ACC112 (cell line): ENCODE data around the gene ANKAR.
A peak's percentile ranks its signal among the peaks of the same experiment; 100 is the strongest.
"Not testable (repeated sequence)": the region's sequence is repeated elsewhere in the genome, so short reads cannot be mapped to it uniquely, and the experiment has no call there.

ENCODE experiments used
- H2AFZ ChIP-seq: fragments of 200-600 bp; sonication (generic); one replicate; pipeline ENCODE4 v1.6.0; 2017; ENCODE audit warnings: antibody characterized with exemption, low read length; ENCODE audit not compliant: unreplicated experiment
- H3K27ac ChIP-seq: fragments of 200-600 bp; sonication (generic); 2 replicates; pipeline ENCODE4 v1.5.1; 2014; ENCODE audit warnings: low read depth, mild to moderate bottlenecking, antibody characterized with exemption, low read length, moderate library complexity
- H3K27me3 ChIP-seq: fragments of 200-600 bp; sonication (generic); 2 replicates; pipeline ENCODE4 v1.6.1; 2014; ENCODE audit warnings: mild to moderate bottlenecking, antibody characterized with exemption, low read length, moderate library complexity, mixed read lengths; ENCODE audit not compliant: insufficient read depth
- H3K36me3 ChIP-seq: fragments of 200-600 bp; sonication (generic); 2 replicates; pipeline ENCODE4 v1.6.1; 2016; ENCODE audit warnings: mild to moderate bottlenecking, antibody characterized with exemption, low read length, moderate library complexity, mixed read lengths; ENCODE audit not compliant: insufficient read depth
- H3K4me1 ChIP-seq: fragments of 200-600 bp; sonication (generic); one replicate; pipeline ENCODE4 v1.6.1; 2016; ENCODE audit warnings: low read length, mixed read lengths; ENCODE audit not compliant: insufficient read depth, unreplicated experiment, control insufficient read depth
- H3K4me3 ChIP-seq: fragments of 200-600 bp; sonication (generic); 2 replicates; pipeline ENCODE4 v1.5.1; 2014; ENCODE audit warnings: mild to moderate bottlenecking, low read depth, low read length
- H3K79me2 ChIP-seq: fragments of 200-600 bp; sonication (generic); one replicate; pipeline ENCODE4 v1.6.0; 2016; ENCODE audit warnings: low read length; ENCODE audit not compliant: control insufficient read depth, unreplicated experiment, insufficient read depth

Gene ANKAR

DNA sequence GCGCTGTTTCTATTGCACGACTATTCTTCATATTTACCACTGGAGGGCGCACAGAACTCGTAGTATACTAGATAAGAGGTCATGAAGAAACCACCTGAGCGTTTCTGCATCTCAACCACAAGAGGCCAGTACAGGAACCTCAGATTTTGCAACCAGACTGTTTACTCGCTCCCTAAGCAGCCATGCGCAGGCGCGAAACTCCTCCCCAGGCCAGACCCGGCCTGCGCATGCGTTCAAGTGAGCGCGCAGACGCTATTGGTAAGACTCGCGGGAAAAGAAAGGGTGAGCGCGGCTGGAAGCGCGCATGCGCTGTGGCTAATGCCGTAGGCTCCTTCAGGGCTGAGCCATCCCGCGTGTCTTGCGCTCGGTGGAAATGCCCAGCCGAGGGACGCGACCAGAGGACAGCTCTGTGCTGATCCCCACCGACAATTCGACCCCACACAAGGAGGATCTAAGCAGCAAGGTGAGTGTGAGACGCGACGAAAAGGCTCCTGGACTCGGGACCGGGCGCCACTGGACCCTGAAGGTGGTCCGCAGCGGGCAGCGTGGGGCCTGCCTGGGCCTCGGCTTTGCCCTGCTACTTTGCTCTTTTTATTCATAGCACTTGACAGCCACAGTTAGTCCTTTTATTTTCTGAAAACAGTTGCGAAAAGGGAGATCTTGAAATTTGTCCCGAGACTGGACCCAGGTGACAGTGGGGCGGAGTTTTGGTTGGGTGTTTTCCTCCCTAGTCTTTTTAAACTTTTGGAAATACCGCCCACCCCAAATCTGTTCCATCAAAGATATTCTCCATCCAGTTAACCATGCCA, 13.1 kb upstream of the ANKAR start, which contains the start of gene ASNSD1:
Gene ASNSD1, plus strand, starts transcription at position 312 of the 809 bp plus-strand sequence. CDS start 4,674 bp downstream, outside the sequence.
- peak within 1 kb of the TSS; percentile 92 for H3K4me3 ChIP-seq
- no peak within 1 kb of the TSS for H3K27ac ChIP-seq
- peaks cover 13% of the 10 kb centered on the region for H3K4me1 ChIP-seq
- peaks cover 8% of the 10 kb centered on the region; the same call in 1 of the 2 replicates for H3K36me3 ChIP-seq
- peaks cover 32% of the 10 kb centered on the region for H3K79me2 ChIP-seq
- H2AFZ ChIP-seq: peak within 1 kb of the TSS; percentile 95
- no peaks in the 10 kb centered on the region for H3K27me3 ChIP-seq

- Histone ChIP-seq H3K4me1 (peaks cover 13% of the 10 kb centered on the region), H3K36me3 (peaks cover 14% of the 10 kb centered on the region), H3K79me2 (peaks cover 33% of the 10 kb centered on the region), H3K27ac (no peak overlapping the region), H3K27me3 (no peaks in the 10 kb centered on the region), H3K4me3 (peak overlapping the region; percentile 92), H2AFZ (no peak overlapping the region)
Observed at GRCh38 chr2:189661957-189662321, 12.5 kb upstream of the ANKAR start.

GRCh38 chr2:189662669-189663226, 11.7 kb upstream of the ANKAR start:
- H3K4me1 ChIP-seq: peaks cover 13% of the 10 kb centered on the region

GRCh38 chr2:189663319-189663718, 11.2 kb upstream of the ANKAR start:
- 0 out of 2 replicates have a peak overlapping the region, but pooled peaks have one; percentile 18 for H3K4me3 ChIP-seq
- H3K27me3 ChIP-seq, H2AFZ ChIP-seq, H3K27ac ChIP-seq: not testable (repeated sequence)
- peaks cover 33% of the 10 kb centered on the region for H3K79me2 ChIP-seq
- H3K4me1 ChIP-seq: peaks cover 13% of the 10 kb centered on the region
- peaks cover 26% of the 10 kb centered on the region for H3K36me3 ChIP-seq

More at GRCh38 chr2:189662669-189663226, 11.7 kb upstream of the ANKAR start:
- Histone ChIP-seq H3K4me3 (peak overlapping the region; percentile 92), H3K27me3 (no peaks in the 10 kb centered on the region), H3K36me3 (peaks cover 22% of the 10 kb centered on the region), H3K27ac (no peak overlapping the region), H3K79me2 (peaks cover 33% of the 10 kb centered on the region), H2AFZ (no peak overlapping the region)

DNA sequence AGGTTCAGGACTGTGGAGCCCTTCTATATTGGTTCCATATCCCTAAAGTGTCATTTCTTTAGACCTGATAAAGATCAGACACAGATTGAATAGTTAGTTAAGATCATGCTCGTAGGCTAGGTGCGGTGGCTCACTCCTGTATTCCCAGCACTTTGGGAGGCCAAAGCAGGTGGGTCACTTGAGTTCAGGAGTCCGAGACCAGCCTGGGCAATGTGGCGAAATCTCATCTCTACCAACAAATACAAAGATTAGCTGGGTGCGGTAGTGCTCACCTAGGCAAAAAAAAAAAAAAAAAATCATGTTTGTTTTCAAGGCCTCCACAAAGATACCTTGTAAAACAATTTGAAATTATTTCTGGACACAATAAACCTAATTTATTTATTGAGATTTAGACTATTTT, 4.6 kb upstream of the ANKAR start:
- Histone ChIP-seq H3K36me3 (peaks cover 38% of the 10 kb centered on the region), H3K4me3 (no peak overlapping the region), H3K4me1 (peaks cover 8% of the 10 kb centered on the region), H2AFZ (no peak overlapping the region), H3K27me3 (no peaks in the 10 kb centered on the region), H3K79me2 (peaks cover 2% of the 10 kb centered on the region), H3K27ac (no peak overlapping the region)

- H3K27ac ChIP-seq: peak overlapping the region; percentile 78; the same call in 1 of the 2 replicates
- H3K4me3 ChIP-seq: peak overlapping the region; percentile 93
- peaks cover 12% of the 10 kb centered on the region for H3K36me3 ChIP-seq
- H3K4me1 ChIP-seq: peaks cover 18% of the 10 kb centered on the region
- H2AFZ ChIP-seq: peak overlapping the region; percentile 6
- H3K79me2 ChIP-seq: peaks cover 10% of the 10 kb centered on the region
- no peaks in the 10 kb centered on the region for H3K27me3 ChIP-seq
Observed at GRCh38 chr2:189673661-189674373, 653 bp upstream of the ANKAR start.

DNA sequence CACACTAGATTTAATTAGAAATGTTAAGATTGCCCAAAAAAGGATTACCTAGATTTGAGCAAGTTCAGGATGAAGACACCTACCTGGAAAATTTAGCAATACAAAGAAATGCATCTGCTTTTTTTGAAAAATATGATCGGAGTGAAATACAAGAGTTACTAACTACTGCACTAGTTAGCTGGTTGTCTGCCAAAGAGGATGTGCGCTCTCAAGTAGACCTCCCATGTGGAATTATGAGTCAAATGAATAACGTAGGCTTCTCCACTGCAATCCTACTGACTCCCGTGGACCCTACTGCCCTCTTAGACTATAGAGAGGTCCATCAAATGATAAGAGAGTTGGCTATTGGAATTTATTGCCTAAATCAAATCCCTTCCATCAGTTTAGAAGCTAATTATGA, 2.0 kb downstream of the ANKAR start:
- Histone ChIP-seq H3K27ac (no peak overlapping the region), H3K4me1 (peaks cover 18% of the 10 kb centered on the region), H3K4me3 (no peak overlapping the region), H2AFZ (no peak overlapping the region), H3K27me3 (no peaks in the 10 kb centered on the region), H3K36me3 (peaks cover 4% of the 10 kb centered on the region; the same call in 1 of the 2 replicates), H3K79me2 (peaks cover 10% of the 10 kb centered on the region)

GRCh38 chr2:189679226-189679625, 4.8 kb downstream of the ANKAR start:
- Histone ChIP-seq H3K4me3 (no peak overlapping the region), H3K4me1 (peaks cover 11% of the 10 kb centered on the region), H3K27ac (no peak overlapping the region), H3K27me3 (no peaks in the 10 kb centered on the region), H3K79me2 (peaks cover 10% of the 10 kb centered on the region), H3K36me3 (peaks cover 4% of the 10 kb centered on the region; the same call in 1 of the 2 replicates), H2AFZ (no peak overlapping the region)

GRCh38 chr2:189681203-189681602, 6.7 kb downstream of the ANKAR start:
- Histone ChIP-seq H3K4me1 (peaks cover 9% of the 10 kb centered on the region), H2AFZ (no peak overlapping the region), H3K79me2 (peaks cover 3% of the 10 kb centered on the region), H3K27ac (no peak overlapping the region), H3K36me3 (peaks cover 4% of the 10 kb centered on the region; the same call in 1 of the 2 replicates), H3K27me3 (no peaks in the 10 kb centered on the region), H3K4me3 (no peak overlapping the region)

- H3K36me3 ChIP-seq: peaks cover under 1% of the 10 kb centered on the region; the same call in 1 of the 2 replicates
Observed at GRCh38 chr2:189681903-189682302, 7.4 kb downstream of the ANKAR start.

More at GRCh38 chr2:189681903-189682302, 7.4 kb downstream of the ANKAR start:
- H3K4me3 ChIP-seq: no peak overlapping the region
- H3K79me2 ChIP-seq: no peaks in the 10 kb centered on the region
- H3K27ac ChIP-seq: no peak overlapping the region
- no peaks in the 10 kb centered on the region for H3K27me3 ChIP-seq
- no peak overlapping the region for H2AFZ ChIP-seq
- peaks cover 9% of the 10 kb centered on the region for H3K4me1 ChIP-seq
